ENCODE results near the gene PRKCH.

The PRKCH gene

GRCh38 chr14:61532123-61532505 is 210.7 kb downstream of the PRKCH start:
- DNase-seq (ENCODE audit: low read depth) = no peak

- DNase-seq (ENCODE audit: low read depth) = no peak
Measured at GRCh38 chr14:61532763-61533162, 211.4 kb downstream of the PRKCH start.

- no peak for DNase-seq (ENCODE audit: low read depth)
Measured at GRCh38 chr14:61533513-61534255, 212.3 kb downstream of the PRKCH start.

GRCh38 chr14:61535032-61535431 is 213.7 kb downstream of the PRKCH start:
- no peak for DNase-seq (ENCODE audit: low read depth)

GRCh38 chr14:61535458-61535857 is 214.1 kb downstream of the PRKCH start:
- no peak for DNase-seq (ENCODE audit: low read depth)

GRCh38 chr14:61536661-61537562 is 215.5 kb downstream of the PRKCH start:
- DNase-seq (ENCODE audit: low read depth) = no peak

- no peak for DNase-seq (ENCODE audit: low read depth)
Measured at GRCh38 chr14:61537563-61538463, 216.4 kb downstream of the PRKCH start.

- DNase-seq (ENCODE audit: low read depth) = no peak
Measured at GRCh38 chr14:61538464-61539022, 217.2 kb downstream of the PRKCH start.

- DNase-seq (ENCODE audit: low read depth) = no peak
Measured at GRCh38 chr14:61539631-61540030, 218.3 kb downstream of the PRKCH start.

GRCh38 chr14:61540931-61541330 is 219.6 kb downstream of the PRKCH start:
- DNase-seq (ENCODE audit: low read depth) = no peak

GRCh38 chr14:61542848-61543790 is 221.7 kb downstream of the PRKCH start:
- no peak for DNase-seq (ENCODE audit: low read depth)

GRCh38 chr14:61543946-61544345 is 222.6 kb downstream of the PRKCH start:
- DNase-seq (ENCODE audit: low read depth) = no peak

- DNase-seq (ENCODE audit: low read depth) = no peak
Measured at GRCh38 chr14:61544448-61545330, 223.3 kb downstream of the PRKCH start.

- DNase-seq (ENCODE audit: low read depth) = no peak
Measured at GRCh38 chr14:61545726-61546455, 224.5 kb downstream of the PRKCH start.

- DNase-seq (ENCODE audit: low read depth) = no peak
Measured at GRCh38 chr14:61547186-61548069, 226.0 kb downstream of the PRKCH start.

GRCh38 chr14:61549425-61549824 is 228.0 kb downstream of the PRKCH start:
- DNase-seq (ENCODE audit: low read depth) = no peak

GRCh38 chr14:61551384-61551783 is 230.0 kb downstream of the PRKCH start:
- no peak for DNase-seq (ENCODE audit: low read depth)

GRCh38 chr14:61552241-61552640 is 230.9 kb downstream of the PRKCH start:
- no peak for DNase-seq (ENCODE audit: low read depth)

All from activated gamma-delta T cell treated with anti-CD3 and anti-CD28 coated beads, Interleukin-2, amount 50 U/mL, for 16 hours (primary cell).